ENCODE measurements around the gene FOXRED2. TPM values are rescaled to one million over a fixed set of nuclear protein-coding genes. Genes with fewer than 3 reads are reported as not detected.

Gene FOXRED2
- total RNA-seq, 2 donors from 2014 or later: 28.3 to 33.3 TPM

- no peak overlapping the region for H3K4me3 ChIP-seq (ENCODE audit: low read length)
- no peak for DNase-seq
- Mint-ChIP-seq H3K36me3 (ENCODE audit: low read depth) (no peaks in the 10 kb centered on the region), H3K4me3 (no peak overlapping the region), H3K4me1 (peaks cover 1% of the 10 kb centered on the region), H3K9me3 (no peaks in the 10 kb centered on the region), H3K27ac (no peak overlapping the region), H3K27me3 (ENCODE audit: insufficient read depth) (peaks cover 7% of the 10 kb centered on the region)
- no peaks in the 10 kb centered on the region for H3K9me3 ChIP-seq (ENCODE audit: control insufficient read depth, low read length)
- H3K36me3 ChIP-seq (ENCODE audit: control insufficient read depth, insufficient read depth, low read length): no peaks in the 10 kb centered on the region
- no peak overlapping the region for H3K9ac ChIP-seq (ENCODE audit: extremely low read depth, low read length, poor library complexity, severe bottlenecking)
- no peak overlapping the region for H3K27ac ChIP-seq (ENCODE audit: low read depth, low read length)
- WGBS, 2 experiments (ENCODE audit: insufficient coverage in 1 of 2, insufficient read length in 1 of 2): 62 to 72% methylated on average over 4 to 6 of the region's 6 CpGs
- TF ChIP-seq CTCF (conservative IDR thresholded peaks at IDR 0.05): no peak
- H3K27me3 ChIP-seq (ENCODE audit: control insufficient read depth, insufficient read depth, low read length, poor library complexity, severe bottlenecking): peaks cover 5% of the 10 kb centered on the region
- no peaks in the 10 kb centered on the region for H3K4me1 ChIP-seq (ENCODE audit: control insufficient read depth, insufficient read depth, low read length)
Measured at GRCh38 chr22:36546932-36547331, 40.1 kb upstream of the FOXRED2 start.

- 41 to 53% methylated on average over 12 to 21 of the region's 23 CpGs for WGBS, 2 experiments (ENCODE audit: insufficient coverage in 1 of 2, insufficient read length in 1 of 2)
- Histone ChIP-seq H3K27me3 (ENCODE audit: control insufficient read depth, insufficient read depth, low read length, poor library complexity, severe bottlenecking) (no peaks in the 10 kb centered on the region), H3K4me3 (ENCODE audit: low read length) (no peak overlapping the region), H3K27ac (ENCODE audit: low read depth, low read length) (no peak overlapping the region), H3K36me3 (ENCODE audit: control insufficient read depth, insufficient read depth, low read length) (no peaks in the 10 kb centered on the region), H3K9me3 (ENCODE audit: control insufficient read depth, low read length) (no peaks in the 10 kb centered on the region), H3K4me1 (ENCODE audit: control insufficient read depth, insufficient read depth, low read length) (no peaks in the 10 kb centered on the region), H3K9ac (ENCODE audit: extremely low read depth, low read length, poor library complexity, severe bottlenecking) (no peak overlapping the region)
- peak; percentile 88 for DNase-seq
- Mint-ChIP-seq H3K36me3 (ENCODE audit: low read depth) (no peaks in the 10 kb centered on the region), H3K9me3 (no peaks in the 10 kb centered on the region), H3K4me3 (no peak overlapping the region), H3K27ac (no peak overlapping the region), H3K4me1 (peaks cover 1% of the 10 kb centered on the region), H3K27me3 (ENCODE audit: insufficient read depth) (peaks cover 4% of the 10 kb centered on the region)
- peak; percentile 93 for TF ChIP-seq CTCF (conservative IDR thresholded peaks at IDR 0.05)
Measured at GRCh38 chr22:36546092-36546804, 39.4 kb upstream of the FOXRED2 start.

GRCh38 chr22:36544107-36544620 lies 37.3 kb upstream of the FOXRED2 start:
- Mint-ChIP-seq H3K27ac (no peak overlapping the region), H3K9me3 (no peaks in the 10 kb centered on the region), H3K4me1 (peaks cover 1% of the 10 kb centered on the region), H3K27me3 (ENCODE audit: insufficient read depth) (peaks cover 2% of the 10 kb centered on the region), H3K4me3 (no peak overlapping the region), H3K36me3 (ENCODE audit: low read depth) (no peaks in the 10 kb centered on the region)
- no peaks in the 10 kb centered on the region for H3K4me1 ChIP-seq (ENCODE audit: control insufficient read depth, insufficient read depth, low read length)
- H3K9ac ChIP-seq (ENCODE audit: extremely low read depth, low read length, poor library complexity, severe bottlenecking): no peak overlapping the region
- no peak for DNase-seq
- H3K27me3 ChIP-seq (ENCODE audit: control insufficient read depth, insufficient read depth, low read length, poor library complexity, severe bottlenecking): no peaks in the 10 kb centered on the region
- no peak for TF ChIP-seq CTCF (conservative IDR thresholded peaks at IDR 0.05)
- WGBS, 2 experiments (ENCODE audit: insufficient coverage in 1 of 2, insufficient read length in 1 of 2): 88 to 92% methylated on average over 10 to 11 of the region's 11 CpGs
- no peak overlapping the region for H3K4me3 ChIP-seq (ENCODE audit: low read length)
- H3K9me3 ChIP-seq (ENCODE audit: control insufficient read depth, low read length): no peaks in the 10 kb centered on the region
- H3K27ac ChIP-seq (ENCODE audit: low read depth, low read length): no peak overlapping the region
- H3K36me3 ChIP-seq (ENCODE audit: control insufficient read depth, insufficient read depth, low read length): no peaks in the 10 kb centered on the region
